Left ventricle myocardium inferior (tissue), 1 donor: ENCODE results near the gene TMOD2. TPM values are rescaled to one million over a fixed set of nuclear protein-coding genes. Genes with fewer than 3 reads are reported as not detected.
A peak's percentile ranks its signal among the peaks of the same experiment; 100 is the strongest.

Experiments used
- DNase-seq: peaks from one replicate; pipeline ENCODE4 v3.0.0-alpha.2; 2020
- H3K27ac ChIP-seq: fragments of 200-600 bp; replicated peaks from 2 replicates; pipeline ENCODE4 v1.8.0; 2021
- H3K27me3 ChIP-seq: fragments of 200-600 bp; 2 replicates; pipeline ENCODE4 v1.8.0; 2021; ENCODE audit warnings: low read depth
- H3K36me3 ChIP-seq: fragments of 200-600 bp; 2 replicates; pipeline ENCODE4 v1.8.0; 2021
- H3K4me1 ChIP-seq: fragments of 200-600 bp; 2 replicates; pipeline ENCODE4 v1.8.0; 2021
- H3K4me3 ChIP-seq: fragments of 200-600 bp; 2 replicates; pipeline ENCODE4 v1.8.0; 2021; ENCODE audit warnings: mild to moderate bottlenecking, moderate library complexity
- H3K9me3 ChIP-seq: fragments of 200-600 bp; replicated peaks from 2 replicates; pipeline ENCODE4 v1.8.0; 2021
- CTCF ChIP-seq: fragments of 200-600 bp; IDR thresholded peaks from 2 replicates; pipeline ENCODE4 v1.8.0; 2021; ENCODE audit warnings: antibody characterized with exemption, mild to moderate bottlenecking, borderline replicate concordance
- intact Hi-C: fragments of 100-400 bp; cut with micrococcal nuclease; formaldehyde crosslinking; loops from one replicate; pipeline ENCODE4 v1.11.0; 2022
- total RNA-seq: library from RNA; stranded (reverse); fragmentation: NEBNext Ultra II Directional; extraction: Animal tissue kit (Norgen Biotek cat#: 25700); gene quantifications from one replicate; pipeline ENCODE4 v1.2.1, GENCODE V29; 2021
- donor health status: DM: no; HTN: yes; CAD: no; lungs with severe emphysema.

The TMOD2 gene
- total RNA-seq, 1 donor from 2014 or later, result 5.1 TPM

DNA sequence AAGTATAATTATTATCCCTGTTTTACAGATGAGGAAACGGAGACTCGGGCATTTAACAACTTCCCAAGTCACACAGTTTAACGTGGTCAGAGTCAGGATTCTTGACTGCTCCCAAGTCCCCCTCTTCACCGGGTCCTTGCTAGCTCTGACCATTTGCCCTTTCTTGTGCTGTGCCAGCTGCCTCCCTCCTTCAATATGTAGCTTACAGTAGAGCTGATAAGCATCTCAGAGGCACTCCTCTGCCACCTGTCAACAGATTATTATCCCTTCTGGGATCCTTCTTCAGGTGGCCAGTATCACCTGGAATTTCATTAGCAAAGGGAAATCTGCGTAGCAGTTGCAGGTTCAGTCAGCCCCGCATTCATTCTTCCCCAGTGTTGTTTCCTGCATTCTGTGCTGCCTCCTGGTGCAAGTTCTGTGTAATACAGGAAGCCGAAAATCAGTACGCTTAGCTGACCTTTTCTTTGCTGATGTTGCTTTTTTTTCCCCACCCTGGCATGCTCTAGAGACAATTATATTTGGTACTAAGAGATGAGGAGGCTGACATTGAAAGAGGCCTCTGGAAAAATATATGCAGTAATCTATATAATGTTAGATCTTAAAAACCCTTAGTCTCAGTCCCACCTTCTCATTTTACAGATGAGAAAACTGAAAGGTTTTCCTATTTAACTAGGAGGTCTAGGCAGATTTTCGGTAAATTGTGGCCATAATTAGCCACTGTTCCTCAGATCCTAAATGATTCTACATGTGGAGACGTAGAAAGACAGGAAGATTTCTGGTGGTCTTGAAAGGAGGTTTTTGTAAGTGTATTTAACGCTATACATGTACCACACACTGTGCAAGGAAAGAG lies 24.8 kb downstream of the TMOD2 start:
- H3K4me3 ChIP-seq, result no peak overlapping the region
- TF ChIP-seq CTCF, result peak; percentile 76
- H3K27me3 ChIP-seq, result no peaks in the 10 kb centered on the region
- peaks cover 6% of the 10 kb centered on the region for H3K4me1 ChIP-seq
- peaks cover 30% of the 10 kb centered on the region for H3K36me3 ChIP-seq
- intact Hi-C loops, result loop anchor here (1.0 kb wide), 1 partner anchor 126 kb away; no protein-coding TSS in a partner anchor
- DNase-seq, result no peak
- no peak overlapping the region for H3K27ac ChIP-seq
- no peaks in the 10 kb centered on the region for H3K9me3 ChIP-seq

DNA sequence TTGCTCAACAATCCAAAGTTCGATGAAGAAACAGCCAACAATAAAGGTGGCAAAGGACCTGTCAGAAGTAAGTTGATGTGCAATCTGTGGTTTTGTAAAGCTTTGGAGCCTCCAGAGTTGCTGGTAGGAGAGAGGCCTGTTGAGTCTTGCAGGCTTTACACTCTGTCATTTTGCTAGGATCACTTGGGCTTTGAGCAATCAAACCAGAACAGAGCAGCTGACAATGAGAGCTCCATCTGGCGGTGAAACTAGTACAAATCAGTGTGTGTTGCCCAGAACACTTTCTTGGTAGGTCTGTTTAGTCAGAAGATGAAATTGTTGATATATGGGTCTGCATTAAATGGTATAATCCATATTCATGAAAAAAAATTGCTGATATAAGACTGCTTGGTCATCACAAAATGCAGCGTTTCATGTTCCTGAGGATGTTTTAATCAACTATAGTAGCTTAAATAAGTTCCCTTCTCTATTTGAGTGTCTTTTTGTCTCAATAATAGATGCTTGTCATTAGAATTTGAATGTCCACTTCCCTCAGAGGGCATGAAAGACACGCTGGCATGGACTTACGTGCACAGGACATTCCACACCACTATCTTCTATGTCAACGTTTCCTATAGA lies 25.7 kb downstream of the TMOD2 start:
- peak; percentile 83 for TF ChIP-seq CTCF
- H3K4me3 ChIP-seq, result no peak overlapping the region
- peaks cover 37% of the 10 kb centered on the region for H3K36me3 ChIP-seq
- no peaks in the 10 kb centered on the region for H3K27me3 ChIP-seq
- no peaks in the 10 kb centered on the region for H3K9me3 ChIP-seq
- intact Hi-C loops, result loop anchor here (1.0 kb wide), 1 partner anchor 127 kb away; no protein-coding TSS in a partner anchor
- no peak overlapping the region for H3K27ac ChIP-seq
- peaks cover under 1% of the 10 kb centered on the region for H3K4me1 ChIP-seq
- DNase-seq, result no peak

DNA sequence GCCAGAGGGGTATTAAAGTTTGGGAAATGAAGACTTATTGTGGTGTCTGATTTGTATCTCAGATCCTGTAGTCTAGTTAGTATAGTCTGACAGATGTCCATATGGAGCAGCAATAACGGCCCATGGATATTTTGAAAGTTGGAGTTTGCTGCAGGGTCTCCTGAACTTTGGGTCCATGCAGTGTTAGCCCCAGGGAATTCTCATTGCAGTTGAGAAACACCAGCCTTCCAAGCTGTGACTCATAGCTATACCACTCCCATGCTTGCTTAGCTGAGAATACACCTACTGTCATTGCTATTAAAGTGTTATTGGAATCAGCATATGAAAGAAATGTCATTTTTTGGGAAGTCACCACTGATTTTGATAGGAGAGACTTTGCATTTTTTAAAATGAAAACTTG lies 29.2 kb downstream of the TMOD2 start:
- TF ChIP-seq CTCF, result no peak
- intact Hi-C loops, result no loop called here
- Histone ChIP-seq H3K27me3 (no peaks in the 10 kb centered on the region), H3K4me3 (no peak overlapping the region), H3K27ac (no peak overlapping the region), H3K36me3 (peaks cover 41% of the 10 kb centered on the region), H3K9me3 (no peaks in the 10 kb centered on the region), H3K4me1 (no peaks in the 10 kb centered on the region)
- no peak for DNase-seq

DNA sequence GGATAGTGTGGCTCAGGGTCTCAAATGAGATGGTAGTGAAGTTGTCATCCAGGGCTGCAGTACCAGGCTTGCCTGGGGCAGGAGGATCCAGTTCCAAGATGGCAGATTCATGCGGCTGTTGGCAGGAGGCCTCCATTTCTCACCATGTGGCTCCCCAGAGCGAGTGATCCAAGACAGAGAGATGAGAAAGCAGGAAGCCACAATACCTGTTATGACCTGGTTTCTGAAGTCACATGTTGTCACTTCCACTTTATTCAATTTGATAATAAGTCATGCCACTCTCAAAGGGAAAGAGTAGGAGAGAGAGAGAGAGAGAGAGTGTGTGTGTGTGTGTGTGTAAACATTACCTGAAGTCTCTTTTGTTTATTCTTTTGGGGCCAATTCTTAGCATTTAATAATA lies 30.1 kb downstream of the TMOD2 start:
- Histone ChIP-seq H3K36me3 (peaks cover 48% of the 10 kb centered on the region), H3K4me1 (no peaks in the 10 kb centered on the region), H3K27me3 (no peaks in the 10 kb centered on the region), H3K27ac (no peak overlapping the region), H3K9me3 (no peaks in the 10 kb centered on the region), H3K4me3 (no peak overlapping the region)
- no peak for TF ChIP-seq CTCF
- intact Hi-C loops, result no loop called here
- DNase-seq, result no peak

GRCh38 chr15:51782357-51782896 lies 31.0 kb downstream of the TMOD2 start:
- intact Hi-C loops, result no loop called here
- H3K4me3 ChIP-seq, result no peak overlapping the region
- TF ChIP-seq CTCF, result peak; percentile 39
- no peaks in the 10 kb centered on the region for H3K4me1 ChIP-seq
- no peak for DNase-seq
- H3K27ac ChIP-seq, result no peak overlapping the region
- H3K36me3 ChIP-seq, result peaks cover 53% of the 10 kb centered on the region
- no peaks in the 10 kb centered on the region for H3K27me3 ChIP-seq
- no peaks in the 10 kb centered on the region for H3K9me3 ChIP-seq
